GM10266 (cell line): ENCODE results near the gene SAMD14.
A peak's percentile ranks its signal among the peaks of the same experiment; 100 is the strongest.

Source experiments
- DNase-seq: peaks from one replicate; pipeline ENCODE4 v3.0.0; 2012; ENCODE audit errors: extremely low spot score
- TF ChIP-seq, protein P1 (sequence below): IDR thresholded peaks from 2 replicates; pipeline ENCODE4 v1.5.1; 2012; ENCODE audit warnings: mild to moderate bottlenecking, low read depth; ENCODE audit not compliant: control insufficient read depth, insufficient read depth; ENCODE audit errors: missing control alignments

SAMD14 gene

DNA sequence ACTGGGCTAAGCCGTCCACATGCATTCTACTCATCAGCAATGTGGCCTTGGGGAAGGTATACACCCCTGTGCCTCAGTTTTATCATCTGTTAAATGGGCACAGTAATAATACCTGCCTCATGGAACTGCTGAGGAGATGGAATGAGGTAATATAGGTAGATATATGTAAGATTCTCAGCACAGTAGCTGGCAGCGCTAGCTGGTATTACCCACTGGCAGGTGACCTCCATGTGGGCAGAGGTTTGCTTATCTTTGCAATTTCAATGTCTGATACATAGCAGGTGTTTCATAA, 34.7 kb upstream of the SAMD14 start:
- no peak for DNase-seq
- TF ChIP-seq, protein P1, sequence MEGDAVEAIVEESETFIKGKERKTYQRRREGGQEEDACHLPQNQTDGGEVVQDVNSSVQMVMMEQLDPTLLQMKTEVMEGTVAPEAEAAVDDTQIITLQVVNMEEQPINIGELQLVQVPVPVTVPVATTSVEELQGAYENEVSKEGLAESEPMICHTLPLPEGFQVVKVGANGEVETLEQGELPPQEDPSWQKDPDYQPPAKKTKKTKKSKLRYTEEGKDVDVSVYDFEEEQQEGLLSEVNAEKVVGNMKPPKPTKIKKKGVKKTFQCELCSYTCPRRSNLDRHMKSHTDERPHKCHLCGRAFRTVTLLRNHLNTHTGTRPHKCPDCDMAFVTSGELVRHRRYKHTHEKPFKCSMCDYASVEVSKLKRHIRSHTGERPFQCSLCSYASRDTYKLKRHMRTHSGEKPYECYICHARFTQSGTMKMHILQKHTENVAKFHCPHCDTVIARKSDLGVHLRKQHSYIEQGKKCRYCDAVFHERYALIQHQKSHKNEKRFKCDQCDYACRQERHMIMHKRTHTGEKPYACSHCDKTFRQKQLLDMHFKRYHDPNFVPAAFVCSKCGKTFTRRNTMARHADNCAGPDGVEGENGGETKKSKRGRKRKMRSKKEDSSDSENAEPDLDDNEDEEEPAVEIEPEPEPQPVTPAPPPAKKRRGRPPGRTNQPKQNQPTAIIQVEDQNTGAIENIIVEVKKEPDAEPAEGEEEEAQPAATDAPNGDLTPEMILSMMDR, result no peak

DNA sequence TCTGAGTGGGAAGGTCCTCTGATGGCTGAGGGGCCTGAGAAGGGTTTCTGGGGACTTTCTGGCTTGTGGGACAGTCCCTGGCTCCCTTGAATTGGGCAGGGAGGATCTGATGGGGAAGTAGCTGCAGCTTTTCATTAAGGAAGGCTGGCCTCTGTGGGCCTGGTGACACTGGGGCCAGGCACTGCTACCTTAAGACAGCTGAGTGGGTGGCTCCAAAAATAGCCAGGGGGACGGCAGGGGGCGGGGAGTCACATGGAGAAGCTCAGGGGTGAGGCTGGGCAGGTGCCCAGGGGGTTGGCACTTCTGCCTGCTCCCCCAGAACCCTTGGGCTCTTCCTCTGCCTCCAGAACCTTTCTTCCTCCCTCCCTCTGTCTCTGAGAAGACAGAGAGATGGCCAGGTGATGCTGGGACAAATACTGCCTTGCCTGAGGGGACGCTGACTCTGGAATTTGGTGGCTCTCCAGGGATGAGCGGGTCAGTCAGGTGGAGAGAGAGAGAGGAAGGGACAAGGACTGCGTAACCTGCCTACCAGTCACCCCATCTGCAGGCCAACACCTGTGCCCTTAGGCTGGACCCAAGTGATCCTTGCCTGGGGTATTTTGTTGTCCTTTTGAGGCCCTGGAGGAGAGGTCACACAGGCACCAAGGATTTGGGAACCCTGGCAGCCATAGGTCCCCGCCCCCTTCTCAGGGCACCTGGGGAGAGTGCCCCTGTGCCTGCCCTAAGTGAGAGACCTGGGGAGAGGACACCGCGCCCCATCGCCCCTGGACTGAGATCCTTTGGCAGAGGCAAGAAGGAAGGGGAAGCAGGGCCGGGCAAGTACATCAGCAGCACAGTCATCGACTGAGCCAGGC, 34.1 kb upstream of the SAMD14 start:
- TF ChIP-seq, protein P1, result no peak
- peak; percentile 70 for DNase-seq

DNA sequence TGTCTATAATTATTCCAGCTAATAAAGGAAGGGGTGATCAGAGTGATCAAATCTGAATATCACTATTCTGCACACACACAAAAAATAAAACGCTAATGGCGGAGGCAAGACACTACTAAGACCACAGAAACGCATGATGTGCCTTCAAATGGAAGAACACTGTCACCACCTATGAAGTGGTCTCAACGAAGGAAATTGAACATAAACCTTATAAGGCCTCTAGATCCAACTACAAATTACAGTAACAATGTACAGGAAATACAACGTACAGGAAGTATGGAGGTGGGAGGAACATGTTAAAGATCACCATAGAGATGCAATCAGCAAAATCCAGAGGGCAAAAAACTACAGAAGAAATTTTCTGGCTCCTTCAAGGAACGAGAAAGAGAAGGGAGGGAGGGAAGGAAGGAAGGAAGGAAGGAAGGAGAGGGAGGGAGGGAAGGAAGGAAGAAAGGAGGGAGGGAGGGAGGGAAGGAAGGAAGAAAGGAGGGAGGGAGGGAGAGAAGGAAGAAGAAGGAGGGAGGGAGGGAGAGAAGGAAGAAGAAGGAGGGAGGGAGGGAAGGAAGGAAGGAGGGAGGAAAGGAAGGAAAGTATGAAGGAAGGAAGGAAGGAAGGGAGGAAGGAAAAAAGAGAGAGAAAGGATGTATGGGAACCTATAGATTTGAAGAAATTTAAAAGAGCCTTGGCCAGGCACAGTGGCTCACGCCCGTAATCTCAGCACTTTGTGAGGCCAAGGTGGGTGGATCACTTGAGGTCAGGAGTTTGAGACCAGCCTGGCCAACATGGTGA, 32.7 kb upstream of the SAMD14 start:
- TF ChIP-seq, protein P1, result no peak
- DNase-seq, result no peak

DNA sequence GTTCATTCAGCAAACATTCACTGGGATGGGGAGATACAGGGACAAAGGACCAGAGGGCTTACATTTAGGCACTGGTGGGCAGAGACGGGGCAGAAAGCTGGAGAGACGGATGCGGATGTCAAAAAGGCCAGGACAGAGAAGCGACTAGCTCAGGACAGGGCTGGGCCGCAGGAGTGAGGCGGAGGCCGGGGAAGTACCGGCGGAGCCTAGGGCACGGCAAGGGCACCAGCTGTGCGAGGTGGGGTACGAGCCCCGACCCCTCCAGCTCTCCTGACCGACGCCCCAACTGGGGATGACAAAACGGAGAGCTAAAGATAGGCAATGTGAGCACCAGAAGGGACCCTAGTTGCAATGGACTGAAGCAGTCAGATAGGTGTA, 31.9 kb upstream of the SAMD14 start:
- TF ChIP-seq, protein P1, result no peak
- DNase-seq, result no peak

DNA sequence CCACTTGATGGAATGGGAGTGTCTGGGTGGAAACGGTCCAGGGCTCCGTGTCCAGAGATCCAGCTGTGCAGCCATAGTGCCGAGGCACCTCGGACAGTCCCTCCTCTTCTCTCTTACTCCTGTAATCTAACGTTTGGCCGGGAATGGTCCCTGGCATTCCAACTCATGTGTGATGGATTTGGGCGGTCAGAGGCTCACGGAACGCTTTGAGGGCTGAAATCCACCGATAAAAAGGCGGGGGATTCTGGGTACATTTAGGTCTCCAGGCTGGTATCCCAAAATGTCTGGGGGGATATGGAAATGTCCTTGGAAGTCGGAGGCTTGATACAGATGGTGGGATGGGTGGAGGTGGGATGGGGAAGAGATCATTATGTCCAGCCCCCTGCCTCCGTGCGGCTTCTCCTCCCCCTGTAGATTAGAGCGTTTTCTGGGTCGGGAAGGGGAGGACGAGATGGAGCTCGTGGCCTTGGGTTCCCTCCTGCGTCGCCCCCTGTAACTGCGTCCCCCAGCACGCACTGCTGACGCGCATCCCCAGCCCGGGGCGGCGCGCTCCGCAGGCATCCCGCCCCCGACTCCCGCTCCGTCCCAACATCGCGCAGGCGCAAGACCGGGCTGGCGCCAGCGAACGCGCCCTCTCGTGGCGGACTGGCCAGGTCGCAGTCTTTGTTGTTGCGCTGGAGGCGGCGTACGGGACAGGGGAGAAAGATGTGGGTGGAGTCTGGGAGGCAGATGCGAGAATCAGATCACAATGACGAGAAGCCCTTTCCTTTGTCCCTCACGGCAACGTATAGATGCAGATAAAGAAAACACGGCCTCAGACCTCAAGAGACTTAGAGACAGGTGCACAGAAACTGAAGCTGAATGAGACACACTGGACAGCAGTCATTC, 31.3 kb upstream of the SAMD14 start:
- TF ChIP-seq, protein P1, result peak; percentile 98
- DNase-seq, result peak; percentile 97

DNA sequence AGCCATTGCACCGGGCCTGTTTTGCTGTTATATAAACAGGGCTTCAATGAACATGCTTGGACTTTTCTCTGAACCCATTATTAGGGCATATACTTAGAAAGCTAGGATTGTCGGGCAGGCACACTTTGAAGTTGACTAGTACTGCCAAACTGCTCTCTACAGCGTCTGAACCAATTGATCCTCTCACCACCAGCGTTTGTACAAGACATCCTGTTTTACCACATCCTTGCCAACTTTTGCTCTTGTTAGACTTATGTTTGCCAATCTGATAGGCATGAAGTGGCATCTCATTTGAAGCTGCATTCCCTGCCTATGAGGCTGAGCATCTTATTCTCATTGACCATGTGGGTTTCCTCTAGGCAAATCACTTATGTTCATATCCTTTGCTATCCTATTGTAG, 27.9 kb upstream of the SAMD14 start:
- TF ChIP-seq, protein P1, result no peak

More for the DNA sequence above, 27.9 kb upstream of the SAMD14 start:
- no peak for DNase-seq
